Stimulated activated CD4-positive, alpha-beta T cell treated with anti-CD3 and anti-CD28 coated beads, Interleukin-15, amount 100 ng/mL, for 24 hours (primary cell): ENCODE results near the gene MLC1.

ENCODE experiments used
- DNase-seq: peaks from one replicate; pipeline ENCODE4 v3.0.0-alpha.2; 2020

Gene MLC1

GRCh38 chr22:50085211-50085972 is at the start of gene MLC1:
TSS of gene MLC1 (minus strand) at chr22:50085426. CDS start at chr22:50084902, 524 bp downstream.
- DNase-seq: peak; percentile 22

- DNase-seq: no peak
Measured at GRCh38 chr22:50134481-50134880, 49.3 kb upstream of the MLC1 start.

GRCh38 chr22:50131894-50132293 is 46.7 kb upstream of the MLC1 start:
- DNase-seq: no peak

GRCh38 chr22:50129121-50129736 is 44.0 kb upstream of the MLC1 start:
- DNase-seq: no peak

- no peak for DNase-seq
Measured at GRCh38 chr22:50125029-50125428, 39.8 kb upstream of the MLC1 start.

- DNase-seq: no peak
Measured at GRCh38 chr22:50123119-50123518, 37.9 kb upstream of the MLC1 start.

GRCh38 chr22:50121202-50121740 is 36.0 kb upstream of the MLC1 start:
- no peak for DNase-seq

- no peak for DNase-seq
Measured at GRCh38 chr22:50119768-50120251, 34.6 kb upstream of the MLC1 start.

GRCh38 chr22:50119169-50119767 is 34.0 kb upstream of the MLC1 start:
- DNase-seq: no peak

- no peak for DNase-seq
Measured at GRCh38 chr22:50118557-50119168, 33.4 kb upstream of the MLC1 start.

GRCh38 chr22:50118129-50118528 is 32.9 kb upstream of the MLC1 start:
- DNase-seq: no peak

- DNase-seq: no peak
Measured at GRCh38 chr22:50117168-50117762, 32.0 kb upstream of the MLC1 start.

- DNase-seq: no peak
Measured at GRCh38 chr22:50115693-50116092, 30.5 kb upstream of the MLC1 start.

- DNase-seq: no peak
Measured at GRCh38 chr22:50114221-50115021, 29.2 kb upstream of the MLC1 start.

GRCh38 chr22:50112151-50113118 is 27.2 kb upstream of the MLC1 start:
- DNase-seq: peak; percentile 44

- no peak for DNase-seq
Measured at GRCh38 chr22:50111056-50111455, 25.8 kb upstream of the MLC1 start.

- no peak for DNase-seq
Measured at GRCh38 chr22:50107529-50107928, 22.3 kb upstream of the MLC1 start.

GRCh38 chr22:50105208-50106100 is 20.2 kb upstream of the MLC1 start:
- no peak for DNase-seq

- no peak for DNase-seq
Measured at GRCh38 chr22:50104141-50104544, 18.9 kb upstream of the MLC1 start.

- no peak for DNase-seq
Measured at GRCh38 chr22:50102946-50103345, 17.7 kb upstream of the MLC1 start.
